Measurements from ENCODE around the gene RREB1.

RREB1 gene

DNA sequence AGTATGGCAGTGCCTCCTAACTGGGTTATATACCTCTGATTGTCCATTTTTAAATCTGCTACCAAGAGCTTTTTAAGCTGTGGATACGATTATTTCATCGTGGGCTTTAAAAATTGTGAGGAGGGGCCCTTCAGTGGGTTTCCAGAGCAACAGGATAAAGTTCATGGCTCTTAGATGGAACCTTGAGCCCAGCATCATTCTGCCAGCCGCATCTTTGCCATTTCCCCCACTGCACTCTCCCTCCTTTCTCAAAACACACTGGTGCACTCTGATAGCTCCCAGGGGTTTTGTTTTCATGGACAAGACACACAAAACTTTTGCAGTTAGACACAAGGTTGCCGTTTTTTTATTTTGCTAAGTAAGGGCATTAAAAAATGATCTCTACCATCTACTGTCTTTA lies 54.1 kb downstream of the RREB1 start:
- H4K20me1 ChIP-seq (ENCODE audit: insufficient read depth, low read length) = peaks cover 67% of the 10 kb centered on the region
- H3K27me3 ChIP-seq (ENCODE audit: insufficient read depth, low read length, poor library complexity) = no peaks in the 10 kb centered on the region
- no peak overlapping the region for H3K4me2 ChIP-seq (ENCODE audit: insufficient read depth, low read length)
- ATAC-seq (ENCODE audit: insufficient read depth, low read depth) = no peak
- DNase-seq = no peak
- H3K9me3 ChIP-seq (ENCODE audit: insufficient read depth, low read length, severe bottlenecking) = no peaks in the 10 kb centered on the region
- H3K4me1 ChIP-seq (ENCODE audit: insufficient read depth, low read length) = no peaks in the 10 kb centered on the region
- no peak overlapping the region for H3K9ac ChIP-seq (ENCODE audit: low read depth, low read length)
- H3K36me3 ChIP-seq (ENCODE audit: insufficient read depth, low read length) = 0 out of 2 replicates have a peak, but pooled peaks cover 3% of the 10 kb centered on the region
- TF ChIP-seq, protein P1, sequence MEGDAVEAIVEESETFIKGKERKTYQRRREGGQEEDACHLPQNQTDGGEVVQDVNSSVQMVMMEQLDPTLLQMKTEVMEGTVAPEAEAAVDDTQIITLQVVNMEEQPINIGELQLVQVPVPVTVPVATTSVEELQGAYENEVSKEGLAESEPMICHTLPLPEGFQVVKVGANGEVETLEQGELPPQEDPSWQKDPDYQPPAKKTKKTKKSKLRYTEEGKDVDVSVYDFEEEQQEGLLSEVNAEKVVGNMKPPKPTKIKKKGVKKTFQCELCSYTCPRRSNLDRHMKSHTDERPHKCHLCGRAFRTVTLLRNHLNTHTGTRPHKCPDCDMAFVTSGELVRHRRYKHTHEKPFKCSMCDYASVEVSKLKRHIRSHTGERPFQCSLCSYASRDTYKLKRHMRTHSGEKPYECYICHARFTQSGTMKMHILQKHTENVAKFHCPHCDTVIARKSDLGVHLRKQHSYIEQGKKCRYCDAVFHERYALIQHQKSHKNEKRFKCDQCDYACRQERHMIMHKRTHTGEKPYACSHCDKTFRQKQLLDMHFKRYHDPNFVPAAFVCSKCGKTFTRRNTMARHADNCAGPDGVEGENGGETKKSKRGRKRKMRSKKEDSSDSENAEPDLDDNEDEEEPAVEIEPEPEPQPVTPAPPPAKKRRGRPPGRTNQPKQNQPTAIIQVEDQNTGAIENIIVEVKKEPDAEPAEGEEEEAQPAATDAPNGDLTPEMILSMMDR (IDR thresholded peaks at IDR 0.05; ENCODE audit: borderline replicate concordance, extremely low read depth, low read length, poor library complexity, severe bottlenecking) = no peak
- TF ChIP-seq EZH2 (IDR thresholded peaks at IDR 0.05; ENCODE audit: borderline replicate concordance, low read depth, low read length, severe bottlenecking) = no peak
- no peak overlapping the region for H2AFZ ChIP-seq (ENCODE audit: low read depth, low read length)
- H3K79me2 ChIP-seq (ENCODE audit: insufficient read depth, low read length) = peaks cover 95% of the 10 kb centered on the region
- H3K27ac ChIP-seq (ENCODE audit: low read length) = no peak overlapping the region
- no peak overlapping the region for H3K4me3 ChIP-seq (ENCODE audit: low read depth in 1 of 2, low read length in 2 of 2)

DNA sequence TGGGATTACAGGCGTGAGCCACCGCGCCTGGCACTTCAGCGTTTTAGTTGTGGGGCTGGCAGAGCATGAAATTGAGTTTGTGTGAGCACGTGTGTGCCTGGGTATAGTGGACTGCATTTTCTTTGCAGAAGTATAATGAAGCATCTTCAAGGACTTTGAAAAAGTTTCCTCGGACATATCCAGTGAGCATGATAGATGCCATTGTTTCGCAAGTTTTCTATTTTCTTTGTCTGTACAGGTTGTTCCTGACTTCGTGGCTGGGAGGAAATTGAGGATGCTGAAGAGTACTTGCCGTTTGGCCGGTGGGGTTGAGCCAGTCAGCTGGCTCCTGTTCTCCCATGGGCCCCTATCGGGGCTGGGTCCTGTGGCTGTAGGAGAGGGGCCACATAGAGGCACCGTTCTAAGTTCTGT lies 55.9 kb downstream of the RREB1 start:
- peaks cover 94% of the 10 kb centered on the region for H3K79me2 ChIP-seq (ENCODE audit: insufficient read depth, low read length)
- H3K27ac ChIP-seq (ENCODE audit: low read length) = no peak overlapping the region
- no peak for DNase-seq
- 0 out of 2 replicates have a peak, but pooled peaks cover 3% of the 10 kb centered on the region for H3K36me3 ChIP-seq (ENCODE audit: insufficient read depth, low read length)
- peaks cover 64% of the 10 kb centered on the region for H4K20me1 ChIP-seq (ENCODE audit: insufficient read depth, low read length)
- H3K4me1 ChIP-seq (ENCODE audit: insufficient read depth, low read length) = no peaks in the 10 kb centered on the region
- no peak overlapping the region for H2AFZ ChIP-seq (ENCODE audit: low read depth, low read length)
- no peak overlapping the region for H3K4me2 ChIP-seq (ENCODE audit: insufficient read depth, low read length)
- H3K9ac ChIP-seq (ENCODE audit: low read depth, low read length) = no peak overlapping the region
- TF ChIP-seq, protein P1 (IDR thresholded peaks at IDR 0.05; ENCODE audit: borderline replicate concordance, extremely low read depth, low read length, poor library complexity, severe bottlenecking) = no peak
- TF ChIP-seq EZH2 (IDR thresholded peaks at IDR 0.05; ENCODE audit: borderline replicate concordance, low read depth, low read length, severe bottlenecking) = no peak
- no peak for ATAC-seq (ENCODE audit: insufficient read depth, low read depth)
- H3K4me3 ChIP-seq (ENCODE audit: low read depth in 1 of 2, low read length in 2 of 2) = no peak overlapping the region
- H3K27me3 ChIP-seq (ENCODE audit: insufficient read depth, low read length, poor library complexity) = no peaks in the 10 kb centered on the region
- H3K9me3 ChIP-seq (ENCODE audit: insufficient read depth, low read length, severe bottlenecking) = no peaks in the 10 kb centered on the region

DNA sequence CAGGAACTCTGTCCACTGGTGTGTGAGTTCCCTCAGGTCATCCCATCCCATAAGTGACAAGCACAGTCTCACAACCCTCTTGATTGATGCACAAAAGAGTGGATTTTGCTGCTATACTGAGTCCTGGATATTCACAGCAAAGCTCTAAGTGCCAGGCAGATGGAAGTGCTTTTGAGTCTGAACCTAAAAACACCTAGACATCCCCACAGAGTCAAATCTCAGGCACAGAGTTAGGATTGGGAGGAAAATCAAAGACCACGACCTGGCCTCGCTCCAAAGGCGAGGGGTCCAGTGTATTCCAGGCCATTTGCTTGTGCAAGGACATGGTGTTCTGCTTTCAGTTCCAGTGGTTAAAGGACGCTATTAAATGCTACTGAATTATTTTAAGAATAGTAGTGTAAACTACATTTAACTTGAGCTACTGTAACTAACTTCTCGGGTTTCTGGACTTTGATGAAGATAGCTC lies 56.8 kb downstream of the RREB1 start:
- no peak overlapping the region for H3K27ac ChIP-seq (ENCODE audit: low read length)
- H3K79me2 ChIP-seq (ENCODE audit: insufficient read depth, low read length) = peaks cover 94% of the 10 kb centered on the region
- no peak for TF ChIP-seq EZH2 (IDR thresholded peaks at IDR 0.05; ENCODE audit: borderline replicate concordance, low read depth, low read length, severe bottlenecking)
- TF ChIP-seq, protein P1 (IDR thresholded peaks at IDR 0.05; ENCODE audit: borderline replicate concordance, extremely low read depth, low read length, poor library complexity, severe bottlenecking) = no peak
- no peak overlapping the region for H3K9ac ChIP-seq (ENCODE audit: low read depth, low read length)
- H2AFZ ChIP-seq (ENCODE audit: low read depth, low read length) = no peak overlapping the region
- H3K36me3 ChIP-seq (ENCODE audit: insufficient read depth, low read length) = 0 out of 2 replicates have a peak, but pooled peaks cover 3% of the 10 kb centered on the region
- no peaks in the 10 kb centered on the region for H3K27me3 ChIP-seq (ENCODE audit: insufficient read depth, low read length, poor library complexity)
- no peak overlapping the region for H3K4me3 ChIP-seq (ENCODE audit: low read depth in 1 of 2, low read length in 2 of 2)
- H3K4me1 ChIP-seq (ENCODE audit: insufficient read depth, low read length) = no peaks in the 10 kb centered on the region
- ATAC-seq (ENCODE audit: insufficient read depth, low read depth) (no peak), DNase-seq (no peak)
- H4K20me1 ChIP-seq (ENCODE audit: insufficient read depth, low read length) = peaks cover 72% of the 10 kb centered on the region
- no peak overlapping the region for H3K4me2 ChIP-seq (ENCODE audit: insufficient read depth, low read length)
- H3K9me3 ChIP-seq (ENCODE audit: insufficient read depth, low read length, severe bottlenecking) = no peaks in the 10 kb centered on the region
